H1 (cell line): ENCODE data around the gene INAVA. TPM values are rescaled to one million over a fixed set of nuclear protein-coding genes. Genes with fewer than 3 reads are reported as not detected.
"Not testable (repeated sequence)": the region's sequence is repeated elsewhere in the genome, so short reads cannot be mapped to it uniquely, and the experiment has no call there.

ENCODE experiments used
- CTCF ChIA-PET: fragments of 300-600 bp; sonication (Branson Sonifier 250); formaldehyde crosslinking; loops from one replicate; lab custom pipeline; 2021; ENCODE audit not compliant: partially characterized antibody; lab: Charles Lee
- POLR2A ChIA-PET: fragments of 300-600 bp; sonication (Branson Sonifier 250); formaldehyde crosslinking; loops from one replicate; lab custom pipeline; 2021; ENCODE audit warnings: inconsistent platforms; ENCODE audit not compliant: partially characterized antibody; lab: Charles Lee
- DNase-seq, 2 experiments: peaks; one replicate each; pipeline versions ENCODE4 v3.0.0 to v3.0.0-alpha.2; 2010 to 2022; ENCODE audit warnings: low spot score in 2 of 2, low read depth in 1 of 2, mixed read lengths in 1 of 2
- FAIRE-seq: peaks from 2 replicates; lab custom pipeline; 2011; peaks lifted over from hg19 to GRCh38; lab: Jason Lieb, UNC
- H2AFZ ChIP-seq: 2 replicates; pipeline ENCODE4 v1.8.1; 2012; ENCODE audit warnings: low read length, inconsistent platforms
- H2AK5ac ChIP-seq: 2 replicates; pipeline ENCODE4 v1.6.1; 2013; ENCODE audit warnings: low read depth, low read length
- H2BK120ac ChIP-seq: replicated peaks from 2 replicates; pipeline ENCODE3; 2013; ENCODE audit warnings: low read depth, low read length, inconsistent platforms
- H2BK12ac ChIP-seq: 2 replicates; pipeline ENCODE4 v1.6.1; 2013; ENCODE audit warnings: low read depth, low read length
- H2BK15ac ChIP-seq: 2 replicates; pipeline ENCODE4 v1.6.1; 2013; ENCODE audit warnings: low read length
- H2BK20ac ChIP-seq: 2 replicates; pipeline ENCODE4 v1.6.1; 2013; ENCODE audit warnings: low read length
- H2BK5ac ChIP-seq: 2 replicates; pipeline ENCODE4 v1.6.1; 2013; ENCODE audit warnings: low read depth, low read length
- H3K14ac ChIP-seq: 2 replicates; pipeline ENCODE4 v1.6.1; 2013; ENCODE audit warnings: inconsistent platforms; ENCODE audit not compliant: insufficient read length
- H3K18ac ChIP-seq: 2 replicates; pipeline ENCODE4 v1.6.1; 2013; ENCODE audit warnings: low read length; ENCODE audit errors: extremely low read depth
- H3K23ac ChIP-seq: 2 replicates; pipeline ENCODE4 v1.6.1; 2013; ENCODE audit warnings: inconsistent platforms; ENCODE audit not compliant: insufficient read length
- H3K23me2 ChIP-seq: 2 replicates; pipeline ENCODE4 v1.6.1; 2013; ENCODE audit warnings: low read depth, low read length
- H3K27ac ChIP-seq: 2 replicates; pipeline ENCODE4 v1.6.1; 2011; ENCODE audit warnings: low read depth, low read length, inconsistent platforms
- H3K27me3 ChIP-seq, 4 experiments: replicated peaks in 1 of 4; 1 replicate in 1 of 4; 2 replicates in 3 of 4; pipeline versions ENCODE4 v1.6.1 to v1.8.1; 2011 to 2013; ENCODE audit warnings: low read length in 3 of 4, mild to moderate bottlenecking in 3 of 4, inconsistent platforms in 2 of 4, mixed read lengths in 2 of 4, moderate library complexity in 1 of 4; ENCODE audit not compliant: control insufficient read depth in 3 of 4, insufficient read depth in 3 of 4; ENCODE audit errors: extremely low read depth in 1 of 4
- H3K36me3 ChIP-seq, 4 experiments: 2 replicates each; pipeline versions ENCODE4 v1.6.1 to v1.8.1; 2011 to 2013; ENCODE audit warnings: mild to moderate bottlenecking in 4 of 4, low read length in 3 of 4, moderate library complexity in 2 of 4, control low read depth in 1 of 4, inconsistent platforms in 1 of 4; ENCODE audit not compliant: insufficient read depth in 4 of 4, control insufficient read depth in 2 of 4
- H3K4ac ChIP-seq: replicated peaks from 2 replicates; pipeline ENCODE3; 2013; ENCODE audit warnings: low read length, low read depth, mixed read lengths, inconsistent platforms; ENCODE audit not compliant: insufficient read length
- H3K4me1 ChIP-seq, 4 experiments: replicated peaks in 1 of 4; 1 replicate in 1 of 4; 2 replicates in 3 of 4; pipeline versions ENCODE4 v1.6.1 to v1.8.1; 2011 to 2013; ENCODE audit warnings: low read length in 3 of 4, inconsistent platforms in 2 of 4, mixed read lengths in 1 of 4; ENCODE audit not compliant: insufficient read depth in 4 of 4, control insufficient read depth in 3 of 4
- H3K4me2 ChIP-seq, 2 experiments: 2 replicates each; pipeline versions ENCODE4 v1.6.1 to v1.8.1; 2011 to 2013; ENCODE audit warnings: low read depth in 2 of 2, low read length in 2 of 2, control low read depth in 1 of 2, inconsistent platforms in 1 of 2, mild to moderate bottlenecking in 1 of 2; ENCODE audit not compliant: insufficient read depth in 1 of 2
- H3K4me3 ChIP-seq, 4 experiments: fragments of 200-600, 300-600 bp in 1 of 4; sonication (generic), shearing (Covaris generic), sonication (Bioruptor Twin) in 1 of 4; 2 replicates each; pipeline versions ENCODE4 v1.5.1 to v1.8.1; 2011 to 2016; ENCODE audit warnings: low read length in 4 of 4, low read depth in 3 of 4, control low read depth in 2 of 4, inconsistent platforms in 2 of 4, mild to moderate bottlenecking in 2 of 4, mixed read lengths in 1 of 4, moderate library complexity in 1 of 4; ENCODE audit not compliant: insufficient read depth in 2 of 4; ENCODE audit errors: extremely low read depth in 1 of 4
- H3K56ac ChIP-seq: replicated peaks from 2 replicates; pipeline ENCODE3; 2013; ENCODE audit warnings: low read depth, mild to moderate bottlenecking, mixed read lengths, low read length, inconsistent platforms; ENCODE audit not compliant: insufficient read length
- H3K79me1 ChIP-seq: 2 replicates; pipeline ENCODE4 v1.6.1; 2013; ENCODE audit warnings: low read depth, low read length, control low read depth
- H3K79me2 ChIP-seq, 2 experiments: 2 replicates each; pipeline versions ENCODE4 v1.6.1 to v1.8.1; 2012 to 2013; ENCODE audit warnings: low read length in 2 of 2, mild to moderate bottlenecking in 2 of 2, inconsistent platforms in 1 of 2; ENCODE audit not compliant: insufficient read depth in 2 of 2, control insufficient read depth in 1 of 2
- H3K9ac ChIP-seq, 4 experiments: replicated peaks in 1 of 4; 1 replicate in 1 of 4; 2 replicates in 3 of 4; pipeline versions ENCODE4 v1.6.1 to v1.8.1; 2011 to 2013; ENCODE audit warnings: low read depth in 3 of 4, low read length in 3 of 4, control low read depth in 2 of 4, mild to moderate bottlenecking in 2 of 4, moderate library complexity in 2 of 4, inconsistent platforms in 1 of 4; ENCODE audit errors: extremely low read depth in 1 of 4
- H3K9me3 ChIP-seq, 2 experiments: 2 replicates each; pipeline versions ENCODE4 v1.6.1 to v1.8.1; 2012 to 2013; ENCODE audit warnings: mild to moderate bottlenecking in 2 of 2, moderate library complexity in 2 of 2, control low read depth in 1 of 2, inconsistent platforms in 1 of 2, low read depth in 1 of 2, low read length in 1 of 2, mixed read lengths in 1 of 2; ENCODE audit not compliant: insufficient read depth in 2 of 2
- H4K20me1 ChIP-seq, 2 experiments: replicated peaks in 1 of 2; 2 replicates each; pipeline versions ENCODE3 to v1.8.1; 2011 to 2013; ENCODE audit warnings: inconsistent platforms in 2 of 2, low read length in 2 of 2, mild to moderate bottlenecking in 1 of 2; ENCODE audit not compliant: insufficient read depth in 2 of 2, control insufficient read depth in 1 of 2
- H4K5ac ChIP-seq: 2 replicates; pipeline ENCODE4 v1.6.1; 2013; ENCODE audit warnings: low read length, low read depth, mixed read lengths, inconsistent platforms; ENCODE audit not compliant: insufficient read length
- H4K8ac ChIP-seq: 2 replicates; pipeline ENCODE4 v1.8.0; 2013; ENCODE audit warnings: mild to moderate bottlenecking, moderate library complexity, low read length, inconsistent platforms; ENCODE audit not compliant: insufficient read depth; ENCODE audit errors: extremely low read depth
- H4K91ac ChIP-seq: replicated peaks from 2 replicates; pipeline ENCODE3; 2013; ENCODE audit warnings: low read length, mixed read lengths, inconsistent platforms; ENCODE audit not compliant: insufficient read length
- BACH1 ChIP-seq: IDR thresholded peaks from 2 replicates; pipeline ENCODE4 v1.6.1; 2012; ENCODE audit warnings: low read length, improper control_type of control experiment
- RNF2 ChIP-seq: fragments of 200-900, 300-1000 bp; sonication (generic); IDR thresholded peaks from 2 replicates; pipeline ENCODE4 v1.7.1; 2016; ENCODE audit warnings: borderline replicate concordance, low read depth, mild to moderate bottlenecking, antibody characterized with exemption, low read length; ENCODE audit not compliant: poor library complexity, severe bottlenecking; ENCODE audit errors: missing control alignments
- WGBS, 2 experiments: shearing (Covaris generic) in 1 of 2; methylation state at CpG; one replicate each; pipeline versions ENCODE4 v1.1.6 to v1.1.7; 2013 to 2015; ENCODE audit warnings: low lambda C conversion rate in 2 of 2, mixed read lengths in 2 of 2, inconsistent platforms in 1 of 2, low coverage in 1 of 2, missing lambda C conversion rate in 1 of 2; ENCODE audit not compliant: insufficient replicate concordance in 2 of 2, insufficient coverage in 1 of 2, insufficient read length in 1 of 2; ENCODE audit errors: extremely low coverage in 1 of 2, missing lambda C conversion rate in 1 of 2; 5-methylcytosine and 5-hydroxymethylcytosine counted together
- polyA plus RNA-seq, 7 experiments: library from polyadenylated mRNA; depleted of rRNA in 3 of 7; stranded (reverse) in 5 of 7; unstranded in 2 of 7; fragments of >200 nt in 5 of 7; fragments of 200-250 nt in 2 of 7; gene quantifications; 1 replicate in 5 of 7; 2 replicates in 1 of 7; 4 replicates in 1 of 7; pipeline versions ENCODE4 v1.2.1 to v1.2.3, GENCODE V29; 2011 to 2013; ENCODE audit warnings: missing spikeins in 2 of 7, mixed read lengths in 2 of 7
- total RNA-seq: library from RNA; stranded (reverse); fragmentation: NEBNext Ultra II Directional; extraction: Animal tissue kit (Norgen Biotek cat#: 25700); gene quantifications from 2 replicates; pipeline ENCODE4 v1.2.1, GENCODE V29; 2021
- TF ChIP-seq, protein P1 (sequence below): IDR thresholded peaks from 2 replicates; pipeline ENCODE4 v1.6.1; 2012; ENCODE audit warnings: low read length, inconsistent platforms

INAVA gene
- total and polyA plus RNA-seq, 2 of the 8 experiments (the other 6 are each of a cell fraction or from before 2014, with no cell fraction given), result 46.8 to 49.3 TPM

DNA sequence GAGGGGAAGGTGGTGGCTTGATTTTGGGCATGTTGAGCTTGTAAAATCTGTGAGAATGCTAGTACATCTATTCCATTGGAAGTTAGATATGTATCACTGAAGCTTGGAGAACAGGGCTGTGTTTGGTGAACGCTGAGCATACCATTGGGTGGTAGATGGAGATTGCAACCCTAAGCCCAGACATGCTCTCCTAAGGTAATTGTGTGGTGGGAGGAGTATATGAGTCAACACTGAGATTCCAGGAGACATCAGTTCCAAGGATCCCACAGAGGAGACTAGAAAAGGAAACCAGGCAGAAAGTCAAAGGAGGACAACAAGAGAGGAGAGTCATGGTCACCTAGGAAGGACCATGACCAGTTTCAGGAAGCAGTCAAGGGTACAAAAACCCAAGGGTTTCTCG lies 68.4 kb downstream of the INAVA start (continued):
- no peak for TF ChIP-seq BACH1
- no peak for TF ChIP-seq RNF2
- TF ChIP-seq, protein P1, sequence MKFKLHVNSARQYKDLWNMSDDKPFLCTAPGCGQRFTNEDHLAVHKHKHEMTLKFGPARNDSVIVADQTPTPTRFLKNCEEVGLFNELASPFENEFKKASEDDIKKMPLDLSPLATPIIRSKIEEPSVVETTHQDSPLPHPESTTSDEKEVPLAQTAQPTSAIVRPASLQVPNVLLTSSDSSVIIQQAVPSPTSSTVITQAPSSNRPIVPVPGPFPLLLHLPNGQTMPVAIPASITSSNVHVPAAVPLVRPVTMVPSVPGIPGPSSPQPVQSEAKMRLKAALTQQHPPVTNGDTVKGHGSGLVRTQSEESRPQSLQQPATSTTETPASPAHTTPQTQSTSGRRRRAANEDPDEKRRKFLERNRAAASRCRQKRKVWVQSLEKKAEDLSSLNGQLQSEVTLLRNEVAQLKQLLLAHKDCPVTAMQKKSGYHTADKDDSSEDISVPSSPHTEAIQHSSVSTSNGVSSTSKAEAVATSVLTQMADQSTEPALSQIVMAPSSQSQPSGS, result no peak

DNA sequence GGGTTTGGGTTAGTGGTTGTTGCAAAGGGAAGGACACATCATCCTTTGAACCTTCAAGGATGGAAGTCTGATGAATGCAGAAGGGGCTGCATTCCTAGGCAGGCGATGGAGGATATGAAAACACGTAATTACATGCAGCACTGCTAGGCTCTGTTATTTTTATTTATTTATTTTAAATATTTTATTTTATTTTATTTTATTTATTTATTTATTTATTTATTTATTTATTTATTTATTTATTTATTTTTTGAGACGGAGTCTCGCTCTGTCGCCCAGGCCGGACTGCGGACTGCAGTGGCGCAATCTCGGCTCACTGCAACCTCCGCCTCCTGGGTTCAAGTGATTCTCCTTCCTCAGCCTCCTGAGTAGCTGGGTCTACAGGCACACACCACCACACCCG lies 69.2 kb downstream of the INAVA start:
- H2BK15ac ChIP-seq, DNase-seq, H3K9me3 ChIP-seq, H2BK120ac ChIP-seq, POLR2A ChIA-PET, H4K5ac ChIP-seq, H3K27ac ChIP-seq, H3K18ac ChIP-seq, H2AK5ac ChIP-seq, H2AFZ ChIP-seq, H3K14ac ChIP-seq, H3K4me1 ChIP-seq, H3K79me2 ChIP-seq, H3K23me2 ChIP-seq, H3K9ac ChIP-seq, H4K20me1 ChIP-seq, H3K4ac ChIP-seq, H3K79me1 ChIP-seq, H3K4me2 ChIP-seq, H2BK20ac ChIP-seq, H2BK12ac ChIP-seq, H3K23ac ChIP-seq, H2BK5ac ChIP-seq, H4K8ac ChIP-seq, H4K91ac ChIP-seq, H3K56ac ChIP-seq, H3K27me3 ChIP-seq, FAIRE-seq, H3K36me3 ChIP-seq, H3K4me3 ChIP-seq: not testable (repeated sequence)
- CTCF ChIA-PET, result interaction anchor here (0.7 to 1.8 kb wide), 6 partner anchors 8 to 428 kb away, joined by 3 to 10 read pairs (median 4); no protein-coding TSS in a partner anchor
- WGBS, 2 experiments, result 91% methylated on average over 11 of the region's 11 CpGs; no CpG with 5 or more reads in 1 of the 2 experiments
